DMS153 (cell line): ENCODE results near the gene CFP.
A peak's percentile ranks its signal among the peaks of the same experiment; 100 is the strongest.
"Not testable (repeated sequence)": the region's sequence is repeated elsewhere in the genome, so short reads cannot be mapped to it uniquely, and the experiment has no call there.

Source experiments
- DNase-seq: peaks from one replicate; lab custom pipeline; 2025; lab: John Stamatoyannopoulos, UW

CFP gene

DNA sequence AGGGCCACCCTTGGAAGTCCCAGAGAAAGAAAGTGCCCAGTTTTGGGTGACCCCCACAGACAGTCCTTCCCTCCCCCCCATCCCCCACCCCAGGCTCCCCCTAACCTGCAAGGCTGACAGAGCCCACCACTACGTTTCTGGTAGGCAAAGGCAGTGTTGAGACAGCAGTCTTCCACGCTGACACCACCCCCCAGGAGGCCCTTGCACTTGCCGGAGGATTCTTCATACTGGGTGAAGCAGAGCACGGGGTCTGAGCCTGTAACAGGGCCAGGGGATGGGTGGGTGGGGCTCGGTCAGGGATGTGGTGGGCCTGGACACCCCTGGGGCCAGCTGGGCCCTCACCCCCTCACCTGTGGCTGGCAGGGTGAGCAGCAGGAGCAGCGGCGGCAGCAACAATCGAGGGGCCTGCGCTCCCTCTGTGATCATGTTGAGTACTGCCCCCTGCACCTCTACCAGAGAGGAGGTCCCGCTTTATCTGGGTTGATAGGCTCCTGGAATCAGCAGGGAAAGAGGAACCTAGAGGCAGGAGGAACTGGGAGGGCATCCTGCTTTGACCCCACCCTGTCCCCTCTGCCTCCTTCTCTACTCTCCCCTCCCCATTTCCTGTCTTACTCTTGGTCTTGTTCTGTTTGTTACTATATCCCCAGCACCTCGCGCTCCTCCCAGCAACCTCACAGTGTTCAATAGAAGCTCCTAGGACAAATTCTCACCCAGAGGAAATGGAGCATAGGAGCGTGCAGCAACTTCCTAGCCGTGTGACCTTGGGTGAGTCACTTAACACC is at the start of gene CFP:
Gene CFP (minus strand): TSS at position 512 of the 782 bp plus-strand sequence. CDS start 86 bp downstream, at position 426.
- DNase-seq: no peak

DNA sequence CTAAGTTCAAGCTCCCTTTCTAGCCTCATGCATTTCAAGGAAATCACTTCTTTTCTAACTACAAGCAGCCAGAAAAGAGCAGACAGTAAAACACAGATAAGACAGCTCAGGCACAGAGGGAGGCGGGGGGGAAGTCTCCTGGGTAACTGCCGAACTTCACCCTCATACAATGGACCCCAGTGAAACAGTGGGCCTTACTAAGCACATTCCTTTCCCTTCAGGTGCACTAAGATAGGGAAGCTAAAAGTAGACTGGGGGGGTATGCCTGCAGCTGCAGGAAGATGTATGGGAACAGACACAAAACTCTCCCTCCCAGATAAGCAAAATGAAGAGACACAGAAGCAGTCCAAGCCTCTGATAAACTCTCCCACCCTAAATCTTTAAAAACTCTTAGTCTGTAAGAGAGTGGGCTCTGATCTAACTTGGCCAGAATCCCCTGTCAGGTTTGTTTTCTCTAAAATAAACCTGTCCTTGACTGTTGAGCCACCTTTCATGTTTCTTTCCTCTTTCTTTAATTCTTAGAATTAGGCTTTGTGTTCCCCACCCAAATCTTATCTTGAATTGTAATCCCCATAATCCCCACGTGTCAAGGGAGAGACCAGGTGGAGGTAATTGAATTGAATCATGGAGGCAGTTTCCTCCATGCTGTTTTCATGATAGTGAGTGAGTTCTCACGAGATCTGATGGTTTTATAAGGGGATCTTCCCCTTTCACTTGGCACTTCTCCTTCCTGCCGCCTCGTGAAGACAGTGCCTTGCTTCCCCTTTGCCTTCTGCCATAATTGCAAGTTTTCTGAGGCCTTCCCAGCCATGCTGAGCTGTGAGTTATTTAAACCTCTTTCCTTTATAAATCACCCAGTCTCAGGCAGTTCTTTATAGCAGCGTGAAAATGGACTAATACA is 46.5 kb upstream of the CFP start:
- not testable (repeated sequence) for DNase-seq

DNA sequence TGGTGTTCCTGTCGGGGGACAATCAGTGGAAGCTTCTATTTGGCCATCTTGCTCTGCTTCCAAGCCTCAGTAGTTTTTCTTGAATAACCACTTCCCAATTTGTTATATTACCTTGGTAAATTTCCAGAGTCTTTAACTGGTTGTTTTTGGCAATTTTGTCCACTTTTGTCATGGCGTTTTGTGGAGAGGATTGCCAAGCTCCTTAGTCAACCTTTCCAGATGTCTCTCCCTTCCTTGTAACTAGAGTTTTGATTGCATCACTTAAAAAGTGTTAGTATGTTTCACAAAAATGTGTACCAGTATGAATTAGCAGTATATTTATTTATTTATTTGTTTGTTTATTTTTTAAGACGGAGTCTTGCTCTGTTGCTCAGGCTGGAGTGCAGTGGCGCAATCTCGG is 45.0 kb upstream of the CFP start:
- DNase-seq: no peak

DNA sequence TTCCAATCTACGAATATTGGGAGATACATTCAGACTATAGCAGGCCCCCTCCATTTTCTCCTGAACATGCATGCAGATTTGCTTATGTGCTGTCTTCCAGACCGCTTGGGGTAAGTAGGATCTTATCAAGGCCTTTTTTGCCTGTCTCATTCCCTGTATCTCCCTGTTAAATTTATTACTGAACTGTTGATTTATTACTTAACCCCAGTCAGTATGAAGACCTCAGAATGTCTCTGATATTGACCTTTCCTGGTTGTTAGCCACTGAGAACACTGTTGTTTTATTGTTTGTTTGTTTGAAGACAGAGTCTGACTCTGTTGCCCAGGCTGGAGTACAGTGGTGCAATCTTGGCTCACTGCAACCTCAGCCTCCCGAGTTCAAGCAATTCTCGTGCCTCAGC is 36.1 kb upstream of the CFP start:
- not testable (repeated sequence) for DNase-seq

DNA sequence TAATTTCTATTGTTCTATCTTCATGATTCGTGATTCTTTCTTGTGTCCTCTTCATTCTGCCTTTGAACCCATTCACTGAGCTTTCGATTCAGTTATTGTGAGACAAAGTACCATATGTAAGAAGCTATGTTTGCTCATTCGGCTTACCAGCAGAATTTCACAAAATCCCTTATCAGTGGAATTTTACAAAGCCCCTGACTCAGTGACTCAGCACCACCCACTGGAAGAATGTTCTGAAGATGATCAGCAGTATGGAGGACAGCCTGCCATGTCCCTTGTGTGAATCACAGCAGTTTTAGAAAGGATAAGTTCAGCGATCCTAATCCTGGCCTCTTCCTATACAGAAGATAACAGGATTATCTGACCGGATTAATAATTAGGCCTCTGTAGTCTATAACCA is 35.0 kb upstream of the CFP start:
- DNase-seq: no peak

DNA sequence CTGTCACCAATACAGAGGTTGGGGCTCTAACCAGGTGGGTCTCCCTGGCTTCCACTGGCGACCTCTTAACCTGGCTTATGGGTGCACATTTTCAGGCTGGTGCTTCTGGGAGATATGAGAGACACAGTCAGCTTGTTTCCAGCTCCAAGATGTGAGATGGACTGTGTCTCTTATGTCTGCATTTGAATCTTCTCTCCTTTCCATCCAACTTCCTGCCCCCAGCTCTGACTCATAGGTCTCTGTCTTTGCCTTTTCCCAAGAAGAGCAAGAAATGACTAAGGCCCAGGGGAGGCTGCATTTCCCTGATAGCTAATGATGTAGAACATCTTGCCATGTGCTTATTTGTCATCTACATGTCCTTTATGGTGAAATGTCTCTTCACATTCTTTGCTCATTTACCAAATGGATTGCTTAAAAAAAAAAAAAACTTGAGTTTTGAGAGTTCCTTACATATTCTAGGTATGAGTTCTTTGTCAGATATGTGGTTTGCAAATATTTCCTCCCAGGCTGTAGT is 32.5 kb upstream of the CFP start:
- DNase-seq: no peak

DNA sequence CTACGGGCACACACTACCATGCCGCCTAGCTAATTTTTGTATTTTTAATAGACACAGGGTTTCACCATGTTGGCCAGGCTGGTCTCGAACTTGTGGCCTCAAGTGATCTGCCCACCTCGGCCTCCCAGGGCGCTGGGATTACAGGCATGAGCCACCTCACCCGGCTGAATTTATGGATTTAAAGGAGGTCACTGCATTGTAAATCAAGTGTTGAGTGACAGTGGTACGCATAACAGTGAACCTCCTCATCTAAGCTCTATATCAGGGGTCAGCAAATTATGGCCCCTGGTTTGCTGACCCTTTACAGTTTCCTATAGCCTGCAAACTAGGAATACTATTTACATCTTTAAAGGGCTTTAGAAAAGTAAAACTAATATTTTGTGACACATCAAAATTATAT is 31.8 kb upstream of the CFP start:
- no peak for DNase-seq

DNA sequence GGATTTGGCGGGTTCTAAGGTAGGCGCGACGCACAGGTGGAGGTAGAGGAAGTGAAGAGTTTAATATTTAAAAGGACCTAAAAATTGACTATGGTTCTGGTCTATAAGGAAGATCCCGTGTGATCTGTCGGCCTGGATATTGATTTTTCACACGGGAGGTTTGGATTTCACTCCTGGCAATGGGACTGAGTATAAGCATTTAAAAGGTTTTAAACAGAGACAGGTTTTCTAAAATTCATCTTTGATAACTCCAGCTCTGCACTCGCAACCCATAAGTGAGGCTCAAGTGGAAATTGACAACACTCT is 29.6 kb upstream of the CFP start:
- DNase-seq: no peak

DNA sequence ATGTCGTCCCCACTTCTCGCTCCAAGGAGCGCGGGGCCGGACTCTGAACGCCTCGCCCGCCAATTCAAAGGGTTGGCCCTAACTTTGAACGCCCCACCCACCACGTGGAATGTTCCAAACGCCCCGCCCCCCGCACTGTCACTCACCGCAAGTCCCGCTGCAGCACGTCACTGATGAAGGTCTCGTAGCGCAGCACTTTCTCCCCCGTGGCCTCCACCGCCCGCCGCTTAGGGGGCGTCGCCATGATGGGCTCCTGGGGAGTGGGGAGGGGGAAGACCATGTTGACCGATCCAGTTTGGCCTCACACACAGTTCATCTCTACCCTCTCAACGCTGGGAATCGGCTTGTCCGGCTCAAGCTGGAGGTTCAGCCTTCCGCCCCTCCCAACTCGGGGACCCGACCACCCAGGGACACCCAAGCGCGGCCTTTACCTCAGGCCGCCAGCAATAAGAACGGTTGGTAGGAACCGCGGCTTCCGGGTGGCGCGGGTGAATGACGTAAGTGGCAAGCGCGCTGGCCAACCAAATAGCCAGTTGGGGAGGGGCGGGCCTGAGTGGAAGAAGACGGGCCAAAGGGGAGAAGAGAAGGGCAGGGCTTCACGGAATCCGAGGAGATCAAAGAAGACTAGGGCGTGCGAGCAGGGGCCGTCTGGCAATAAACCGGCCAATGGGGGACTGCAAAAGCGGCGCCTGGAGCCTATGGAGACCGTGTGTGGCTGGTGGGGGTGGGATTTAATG is 29.1 kb upstream of the CFP start, which contains the start of gene UXT:
Gene UXT (minus strand): TSS at position 497 of the 737 bp plus-strand sequence. CDS start 253 bp downstream, at position 244.
- DNase-seq: peak; percentile 91

DNA sequence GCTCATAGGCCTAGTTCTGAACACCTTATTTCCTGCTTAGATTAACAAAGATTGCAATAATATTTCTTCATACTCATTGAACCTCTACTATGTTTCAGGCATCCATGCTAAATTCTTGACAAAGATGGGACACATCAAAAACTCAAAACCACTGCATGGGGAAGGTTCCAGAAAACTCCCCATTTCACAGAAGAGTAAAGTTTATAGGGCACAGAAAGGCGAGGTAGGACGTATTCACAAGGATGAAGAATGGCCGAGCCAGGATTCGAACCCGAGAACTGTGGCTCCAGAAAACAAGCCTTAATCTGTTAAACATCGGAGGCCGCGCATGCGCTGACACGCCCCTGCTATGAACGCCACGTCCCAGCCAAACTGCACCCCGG is 28.6 kb upstream of the CFP start:
- DNase-seq: no peak

DNA sequence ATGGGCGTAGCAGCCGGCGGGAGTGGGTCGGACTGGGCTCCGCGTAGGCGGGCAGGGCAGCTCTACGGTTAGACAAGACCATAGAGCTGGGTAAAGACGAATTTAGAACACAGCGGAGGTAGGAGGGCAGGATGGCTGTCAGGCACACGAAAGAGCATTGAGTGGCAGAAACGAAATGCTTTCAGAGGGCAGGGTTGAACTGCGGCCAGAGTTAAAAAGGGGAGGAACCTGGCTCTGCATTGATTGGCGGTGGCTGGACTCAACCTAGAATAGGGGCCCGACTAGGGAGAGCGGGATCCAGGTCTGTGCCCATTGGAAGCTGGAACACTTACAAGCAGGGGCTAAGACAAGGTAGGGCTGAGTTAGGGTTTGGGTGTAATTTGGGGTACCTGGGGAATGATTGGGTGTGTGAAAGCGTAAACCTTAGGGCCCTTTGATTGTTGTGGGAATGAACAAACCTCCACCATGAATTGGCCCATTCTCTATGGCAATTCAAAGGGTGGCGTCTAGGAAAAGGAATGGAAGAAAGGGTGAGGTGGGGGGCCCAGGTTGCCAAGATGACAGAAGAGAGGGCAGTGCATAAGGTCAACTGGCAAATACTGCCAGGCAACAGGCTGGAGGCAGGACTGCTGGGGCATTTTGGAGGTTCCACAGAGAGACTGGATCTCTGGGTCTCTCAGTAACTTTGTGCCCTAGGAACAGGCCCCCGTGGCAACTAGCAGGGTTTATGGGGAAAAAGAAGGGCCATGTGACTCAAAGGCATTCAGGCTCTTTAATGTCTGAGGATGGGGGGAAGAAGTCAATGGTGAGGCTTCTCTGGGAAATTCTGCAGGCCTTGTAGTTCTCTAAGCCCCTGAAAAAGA is 21.5 kb upstream of the CFP start:
- no peak for DNase-seq

DNA sequence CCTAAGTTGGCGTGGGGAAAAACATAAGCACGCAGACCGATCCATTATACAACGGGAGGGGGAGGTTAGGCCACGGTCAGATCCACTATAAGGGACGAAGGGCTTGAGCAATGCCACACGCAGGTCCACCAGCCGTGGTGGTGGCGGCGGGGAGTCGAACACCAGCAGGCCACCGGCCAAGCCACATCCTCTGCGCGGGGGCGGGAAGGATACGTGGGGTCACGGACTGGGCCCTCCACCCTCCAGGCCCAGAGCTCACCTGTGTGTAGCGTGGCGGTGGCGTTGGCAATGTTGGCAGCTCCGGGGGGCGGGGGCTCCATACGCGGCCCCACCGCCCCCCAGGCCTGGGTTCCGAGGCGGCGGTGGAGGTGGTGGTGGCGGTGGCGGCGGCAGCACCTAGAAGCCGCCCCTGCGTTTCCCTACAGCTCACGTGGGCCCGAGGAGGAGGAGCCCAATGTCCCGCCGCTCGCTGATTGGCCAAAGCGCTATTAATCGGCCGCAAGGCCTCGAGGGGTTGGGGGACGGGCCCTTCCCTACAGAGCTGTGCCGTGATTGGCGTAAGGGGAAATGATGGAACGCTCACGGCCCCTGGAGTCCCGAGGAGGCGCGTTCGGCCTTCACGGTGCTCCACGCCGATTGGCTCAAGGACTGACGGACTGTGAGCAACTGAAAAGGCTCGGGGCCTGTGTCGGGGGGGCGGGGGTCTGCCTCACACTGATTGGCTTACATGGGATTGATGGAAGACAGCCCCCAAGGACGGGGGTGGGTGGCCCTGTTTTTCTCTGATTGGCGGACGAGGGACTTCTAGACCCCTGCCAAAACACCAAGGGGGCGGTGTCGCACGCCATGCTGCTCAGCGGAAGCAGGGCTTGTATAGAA is 20.7 kb upstream of the CFP start, which contains the start of gene ELK1:
Gene ELK1 (minus strand): TSS at position 400 of the 879 bp plus-strand sequence. CDS start 9,122 bp downstream, outside the sequence.
- DNase-seq: peak; percentile 92

DNA sequence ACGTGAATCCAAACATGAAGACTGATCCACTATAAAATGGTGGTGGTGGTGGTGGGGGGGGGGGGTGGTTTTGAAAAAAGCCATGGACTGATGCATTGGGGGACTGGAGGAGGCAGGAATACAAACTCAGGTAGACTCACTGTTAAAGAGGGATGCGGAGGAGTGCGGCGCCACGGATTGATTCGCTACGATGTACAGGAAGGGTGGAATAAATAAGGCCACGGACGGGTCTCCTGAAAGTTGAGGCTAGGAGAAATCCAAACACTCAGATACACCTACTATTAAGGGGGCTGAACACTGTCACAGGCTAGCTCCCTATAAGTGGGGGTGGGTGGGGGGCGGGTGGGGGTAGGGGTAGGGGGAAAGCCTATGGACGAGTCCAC is 20.0 kb upstream of the CFP start:
- no peak for DNase-seq

DNA sequence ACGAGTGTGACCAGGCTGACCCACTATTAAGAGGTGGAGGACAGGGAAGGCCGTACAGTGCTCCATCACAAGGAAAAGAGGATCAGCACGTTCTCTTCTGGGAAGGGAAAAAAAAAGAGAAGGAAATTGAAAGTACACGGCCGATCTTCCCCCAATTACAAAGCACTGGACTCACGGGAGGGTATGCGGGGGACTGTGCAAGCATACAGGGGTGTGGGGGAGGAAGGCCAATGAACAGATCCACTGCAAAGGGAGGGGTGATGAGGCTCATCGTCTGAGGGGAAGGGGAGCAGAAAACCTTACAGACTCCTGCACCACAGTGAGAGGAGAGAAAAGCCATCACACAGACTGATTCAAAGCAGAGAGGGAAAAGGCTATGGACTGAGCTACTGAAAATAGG is 19.5 kb upstream of the CFP start:
- no peak for DNase-seq

DNA sequence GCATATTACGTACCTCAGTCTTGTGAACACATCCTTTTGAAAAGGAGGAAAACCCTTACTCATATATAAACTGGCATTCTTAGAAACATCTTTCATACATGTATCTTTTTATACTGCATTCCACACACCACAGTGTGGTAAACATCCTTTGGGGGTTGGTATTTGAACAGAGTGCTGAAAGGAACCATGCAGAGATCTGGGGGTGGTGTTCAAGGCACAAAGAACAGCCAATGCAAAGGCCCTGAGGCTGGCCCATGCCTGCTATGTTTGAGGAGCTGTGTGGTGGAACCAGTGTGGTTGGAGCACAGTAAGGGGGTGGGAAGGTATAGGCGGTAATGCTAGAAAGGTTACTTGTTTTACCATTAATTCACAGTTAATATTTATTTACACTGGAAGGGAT is 18.6 kb upstream of the CFP start:
- no peak for DNase-seq

DNA sequence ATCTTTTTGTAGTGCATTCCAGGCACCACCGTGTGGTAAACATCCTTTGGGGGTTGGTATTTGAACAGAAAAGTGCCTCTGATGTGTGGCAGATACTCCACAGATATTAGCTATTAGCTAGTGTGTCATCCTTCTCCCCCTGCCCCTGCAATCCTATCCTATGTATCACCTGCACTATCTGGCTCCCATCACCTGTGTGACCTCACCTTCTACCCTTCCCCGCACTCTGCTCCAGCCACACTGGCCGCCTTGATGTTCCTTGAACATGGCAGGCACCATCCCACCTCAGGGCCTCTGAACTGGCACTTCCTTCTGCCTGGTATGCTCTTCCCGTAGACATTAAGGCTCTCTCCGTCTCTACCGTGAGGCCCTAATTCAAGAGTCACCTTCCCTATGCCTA is 16.9 kb upstream of the CFP start:
- no peak for DNase-seq

DNA sequence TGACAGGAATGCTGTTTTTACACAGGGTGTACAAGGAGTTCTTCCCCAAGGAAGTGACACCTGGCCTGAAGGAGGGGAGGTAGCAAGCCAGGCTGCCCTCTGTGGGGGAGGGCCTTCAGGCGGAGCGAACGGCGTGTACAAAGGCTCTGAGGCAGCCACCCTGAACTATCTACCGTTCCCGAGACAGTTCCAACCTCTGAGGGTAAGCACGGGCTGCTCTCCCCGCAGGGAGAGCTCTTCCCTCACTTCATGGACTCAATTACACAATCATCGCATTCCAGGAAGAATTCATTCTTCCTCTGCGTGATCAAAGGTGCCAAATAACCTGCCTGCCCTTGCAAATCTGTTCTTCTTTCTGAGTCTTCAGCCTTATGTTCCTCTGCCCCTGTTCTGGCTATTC is 15.8 kb upstream of the CFP start:
- DNase-seq: no peak

DNA sequence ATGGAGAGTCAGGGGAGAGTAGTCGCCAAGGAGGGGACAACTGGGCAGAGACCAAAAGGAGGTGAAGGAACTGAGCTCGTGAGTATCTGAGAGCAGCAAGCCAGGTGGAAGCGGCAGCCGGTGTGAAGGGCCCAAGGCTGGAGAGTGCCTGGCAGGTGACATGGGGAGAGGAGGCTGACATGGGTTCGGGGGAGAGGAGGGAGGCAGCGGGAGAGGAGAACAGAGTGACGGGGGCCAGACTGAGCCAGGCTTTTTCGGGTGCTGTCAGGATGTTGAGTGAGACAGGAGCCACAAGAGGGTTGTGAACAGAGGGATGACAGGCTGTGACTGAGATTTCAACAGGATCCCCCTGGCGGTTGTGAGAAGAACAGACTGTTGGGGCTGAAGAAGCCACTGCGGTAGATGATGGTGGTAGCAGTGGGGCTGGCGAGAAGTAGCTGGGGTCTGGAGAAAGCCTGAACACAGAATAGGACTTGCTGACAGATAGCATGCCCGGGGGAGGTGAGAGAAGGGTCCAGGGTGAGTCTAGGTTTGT is 14.9 kb upstream of the CFP start:
- DNase-seq: no peak

DNA sequence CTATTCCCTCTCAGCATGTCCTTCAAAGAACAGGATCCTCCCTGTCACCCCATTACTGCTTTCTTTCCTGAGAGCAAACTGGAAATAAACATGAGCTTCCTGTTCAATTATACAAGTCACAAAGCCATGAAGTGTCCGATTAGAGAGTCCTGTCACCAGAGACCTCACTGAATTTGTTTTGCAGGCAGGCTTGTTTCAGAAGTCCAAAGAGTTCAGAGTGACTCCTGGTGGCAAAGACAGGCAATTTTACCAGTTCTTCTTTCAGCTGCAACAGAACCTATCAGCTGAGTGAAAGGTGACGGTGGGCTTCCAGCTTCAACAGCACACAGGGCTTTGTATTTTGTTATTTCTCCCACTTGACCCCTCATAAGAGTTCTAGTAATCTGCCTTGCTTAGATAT is 14.2 kb upstream of the CFP start:
- DNase-seq: no peak

DNA sequence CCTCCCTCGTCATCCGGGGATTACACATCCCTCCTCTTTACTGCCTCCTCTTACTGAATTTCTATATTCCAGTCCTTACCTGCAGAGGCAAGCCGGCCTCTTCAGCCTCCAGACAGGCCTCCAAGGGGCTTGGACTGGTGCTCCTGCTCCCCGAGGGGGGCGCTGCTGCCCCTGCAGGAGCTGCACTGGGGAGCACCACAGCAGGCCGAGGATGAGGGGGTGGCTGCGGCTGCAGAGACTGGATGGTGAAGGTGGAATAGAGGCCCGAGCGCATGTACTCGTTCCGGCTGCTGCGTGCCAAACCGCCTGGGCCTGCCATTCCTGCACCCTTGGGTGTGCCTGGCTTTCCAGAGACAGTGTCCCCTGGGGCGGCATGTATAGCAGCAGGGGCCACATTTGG is 9.1 kb upstream of the CFP start:
- no peak for DNase-seq
